ENCODE results near the gene MAP2K5. TPM values are rescaled to one million over a fixed set of nuclear protein-coding genes. Genes with fewer than 3 reads are reported as not detected.

MAP2K5 gene
- total RNA-seq, 1 experiment from 2014 or later = 13.6 TPM

- CTCF ChIA-PET = interaction anchor here (0.6 to 1.7 kb wide), 4 partner anchors 24 to 287 kb away, joined by 3 to 5 read pairs (median 4); no protein-coding TSS in a partner anchor
- no peaks in the 10 kb centered on the region for H3K9me3 Mint-ChIP-seq
- no peak for DNase-seq (ENCODE audit: low spot score)
- ATAC-seq = no peak
- POLR2A ChIA-PET = no interaction called here
- H3K4me3 Mint-ChIP-seq = 0 out of 2 replicates have a peak overlapping the region, but pooled peaks have one; percentile 14
- no peaks in the 10 kb centered on the region for H3K27me3 Mint-ChIP-seq (ENCODE audit: low read depth)
- peaks cover 9% of the 10 kb centered on the region; the same call in 1 of the 2 replicates for H3K36me3 Mint-ChIP-seq
- no peak for TF ChIP-seq MXD4 (CRISPR knock-in tag; IDR thresholded peaks at IDR 0.05; ENCODE audit: borderline replicate concordance)
- TF ChIP-seq ARID4B (CRISPR knock-in tag; IDR thresholded peaks at IDR 0.05; ENCODE audit: borderline replicate concordance) = no peak
- TF ChIP-seq E2F4 (CRISPR knock-in tag; IDR thresholded peaks at IDR 0.05; ENCODE audit: borderline replicate concordance, low read depth) = no peak
- TF ChIP-seq ZMAT4 (CRISPR knock-in tag; IDR thresholded peaks at IDR 0.05) = no peak
- TF ChIP-seq EMX1 (CRISPR knock-in tag; IDR thresholded peaks at IDR 0.05) = no peak
- no peak for TF ChIP-seq SMAD3 (CRISPR knock-in tag; IDR thresholded peaks at IDR 0.05; ENCODE audit: borderline replicate concordance)
- no peak for TF ChIP-seq ZNF425 (CRISPR knock-in tag; conservative IDR thresholded peaks at IDR 0.05)
- H3K27ac Mint-ChIP-seq = peak overlapping the region; percentile 89
- peaks cover 31% of the 10 kb centered on the region for H3K4me1 Mint-ChIP-seq
These were observed 5.8 kb downstream of the MAP2K5 start for GRCh38 chr15:67548236-67548852.

- Mint-ChIP-seq H3K27ac (no peak overlapping the region; the same call in 1 of the 2 replicates), H3K27me3 (ENCODE audit: low read depth) (no peaks in the 10 kb centered on the region), H3K4me3 (peak overlapping the region; percentile 14; the same call in 1 of the 2 replicates), H3K36me3 (peaks cover 9% of the 10 kb centered on the region; the same call in 1 of the 2 replicates), H3K9me3 (no peaks in the 10 kb centered on the region), H3K4me1 (peaks cover 26% of the 10 kb centered on the region)
- ChIA-PET POLR2A (no interaction called here), CTCF (interaction anchor here (0.6 to 1.7 kb wide), 5 partner anchors 23 to 605 kb away, joined by 3 to 5 read pairs (median 3); no protein-coding TSS in a partner anchor)
- TF ChIP-seq USF2 (CRISPR knock-in tag; IDR thresholded peaks at IDR 0.05) (no peak), NFATC4 (CRISPR knock-in tag; IDR thresholded peaks at IDR 0.05) (0 out of 2 replicates have a peak, but pooled peaks have one; percentile 28), PRRX2 (CRISPR knock-in tag; IDR thresholded peaks at IDR 0.05) (no peak), ZNF423 (CRISPR knock-in tag; IDR thresholded peaks at IDR 0.05) (0 out of 2 replicates have a peak, but pooled peaks have one; percentile 30), MXD4 (CRISPR knock-in tag; IDR thresholded peaks at IDR 0.05; ENCODE audit: borderline replicate concordance) (no peak), ATF1 (CRISPR knock-in tag; IDR thresholded peaks at IDR 0.05) (no peak), KAT7 (CRISPR knock-in tag; IDR thresholded peaks at IDR 0.05; ENCODE audit: borderline replicate concordance) (no peak), NR3C1 (CRISPR knock-in tag; conservative IDR thresholded peaks at IDR 0.05; ENCODE audit: low read depth) (no peak), ERG (CRISPR knock-in tag; IDR thresholded peaks at IDR 0.05) (no peak)
- DNase-seq (ENCODE audit: low spot score) (peak; percentile 75), ATAC-seq (peak; percentile 97)
These were observed 6.6 kb downstream of the MAP2K5 start for GRCh38 chr15:67548862-67549651.

Measured in WTC11 (cell line).